GM18520 (cell line): ENCODE measurements around the gene SLIT3.
"Not testable (repeated sequence)": the region's sequence is repeated elsewhere in the genome, so short reads cannot be mapped to it uniquely, and the experiment has no call there.

Experiments
- ATAC-seq: cut with Tn5 transposase; IDR thresholded peaks from one replicate; pipeline ENCODE4 v1.9.1; 2021; ENCODE audit not compliant: unreplicated experiment

SLIT3 gene

GRCh38 chr5:169151051-169151805, 149.7 kb downstream of the SLIT3 start:
- no peak for ATAC-seq

- no peak for ATAC-seq
These were observed 150.8 kb downstream of the SLIT3 start for GRCh38 chr5:169150108-169150507.

- no peak for ATAC-seq
These were observed 151.6 kb downstream of the SLIT3 start for GRCh38 chr5:169149317-169149716.

- no peak for ATAC-seq
These were observed 152.7 kb downstream of the SLIT3 start for GRCh38 chr5:169148138-169148740.

- no peak for ATAC-seq
These were observed 153.4 kb downstream of the SLIT3 start for GRCh38 chr5:169147534-169147933.

GRCh38 chr5:169146158-169146557, 154.8 kb downstream of the SLIT3 start:
- ATAC-seq: no peak

GRCh38 chr5:169142264-169142970, 158.5 kb downstream of the SLIT3 start:
- no peak for ATAC-seq

- not testable (repeated sequence) for ATAC-seq
These were observed 160.7 kb downstream of the SLIT3 start for GRCh38 chr5:169140215-169140614.

GRCh38 chr5:169139480-169140050, 161.4 kb downstream of the SLIT3 start:
- ATAC-seq: no peak

- ATAC-seq: no peak
These were observed 167.4 kb downstream of the SLIT3 start for GRCh38 chr5:169133531-169133930.

- no peak for ATAC-seq
These were observed 168.7 kb downstream of the SLIT3 start for GRCh38 chr5:169132302-169132660.

GRCh38 chr5:169131616-169132301, 169.2 kb downstream of the SLIT3 start:
- ATAC-seq: no peak

GRCh38 chr5:169128679-169129078, 172.3 kb downstream of the SLIT3 start:
- ATAC-seq: no peak

- no peak for ATAC-seq
These were observed 173.5 kb downstream of the SLIT3 start for GRCh38 chr5:169127431-169127830.

GRCh38 chr5:169126481-169127021, 174.4 kb downstream of the SLIT3 start:
- ATAC-seq: no peak

GRCh38 chr5:169125571-169125970, 175.4 kb downstream of the SLIT3 start:
- ATAC-seq: no peak

- ATAC-seq: no peak
These were observed 178.0 kb downstream of the SLIT3 start for GRCh38 chr5:169122951-169123350.

GRCh38 chr5:169121630-169122420, 179.1 kb downstream of the SLIT3 start:
- no peak for ATAC-seq

GRCh38 chr5:169119288-169120048, 181.5 kb downstream of the SLIT3 start:
- ATAC-seq: no peak
